Liver (tissue), 9 donors: ENCODE measurements around the gene COL6A2. TPM values are rescaled to one million over a fixed set of nuclear protein-coding genes. Genes with fewer than 3 reads are reported as not detected.

Source experiments
- DNase-seq: peaks from one replicate; pipeline ENCODE4 v3.0.0-alpha.2; 2017; ENCODE audit warnings: low spot score
- H3K27ac ChIP-seq, 2 donors: one replicate each; pipeline ENCODE4 v1.7.0; 2013; ENCODE audit warnings: inconsistent platforms in 2 of 2, low read length in 2 of 2, control low read depth in 1 of 2, low read depth in 1 of 2, mild to moderate bottlenecking in 1 of 2
- H3K27me3 ChIP-seq, 4 donors: one replicate each; pipeline versions ENCODE4 v1.6.1 to v1.7.0; 2013; ENCODE audit warnings: low read length in 3 of 4, inconsistent platforms in 1 of 4, mild to moderate bottlenecking in 1 of 4, moderate library complexity in 1 of 4; ENCODE audit not compliant: control insufficient read depth in 4 of 4, insufficient read depth in 4 of 4
- H3K36me3 ChIP-seq, 4 donors: one replicate each; pipeline versions ENCODE4 v1.6.1 to v1.7.0; 2013; ENCODE audit warnings: low read length in 3 of 4, mild to moderate bottlenecking in 3 of 4, low read depth in 1 of 4, moderate library complexity in 1 of 4; ENCODE audit not compliant: control insufficient read depth in 4 of 4, insufficient read depth in 3 of 4
- H3K4me1 ChIP-seq, 4 donors: one replicate each; pipeline versions ENCODE4 v1.6.1 to v1.7.0; 2013; ENCODE audit warnings: low read length in 3 of 4, mild to moderate bottlenecking in 3 of 4, moderate library complexity in 1 of 4; ENCODE audit not compliant: control insufficient read depth in 4 of 4, insufficient read depth in 4 of 4
- H3K4me3 ChIP-seq, 3 donors: one replicate each; pipeline versions ENCODE4 v1.6.1 to v1.7.0; 2013; ENCODE audit warnings: low read length in 3 of 3, control low read depth in 1 of 3, low read depth in 1 of 3, mild to moderate bottlenecking in 1 of 3
- H3K9ac ChIP-seq, 2 donors: one replicate each; pipeline ENCODE4 v1.7.0; 2013; ENCODE audit warnings: low read length in 2 of 2, mild to moderate bottlenecking in 2 of 2, moderate library complexity in 2 of 2, control low read depth in 1 of 2, low read depth in 1 of 2
- H3K9me3 ChIP-seq, 4 donors: one replicate each; pipeline versions ENCODE4 v1.6.1 to v1.7.0; 2013; ENCODE audit warnings: low read length in 3 of 4; ENCODE audit not compliant: control insufficient read depth in 4 of 4
- EGR1 ChIP-seq, 2 donors: IDR thresholded peaks; 2 replicates each; pipeline ENCODE4 v1.6.1; 2016 to 2018; ENCODE audit warnings: antibody characterized with exemption in 2 of 2, low read depth in 2 of 2
- FOXA1 ChIP-seq: IDR thresholded peaks from 2 replicates; pipeline ENCODE4 v1.6.1; 2016; ENCODE audit warnings: antibody characterized with exemption
- FOXA2 ChIP-seq: IDR thresholded peaks from 2 replicates; pipeline ENCODE4 v1.6.1; 2016; ENCODE audit warnings: antibody characterized with exemption
- GABPA ChIP-seq, 2 donors: IDR thresholded peaks in 1 of 2; conservative IDR thresholded peaks in 1 of 2; 2 replicates each; pipeline ENCODE4 v1.6.1; 2016; ENCODE audit warnings: antibody characterized with exemption in 2 of 2, mild to moderate bottlenecking in 1 of 2, moderate library complexity in 1 of 2
- HNF4A ChIP-seq, 2 donors: conservative IDR thresholded peaks; 2 replicates each; pipeline ENCODE4 v1.6.1; 2016; ENCODE audit warnings: antibody characterized with exemption in 2 of 2, mild to moderate bottlenecking in 2 of 2
- HNF4G ChIP-seq: IDR thresholded peaks from 2 replicates; pipeline ENCODE4 v1.6.1; 2016; ENCODE audit warnings: antibody characterized with exemption
- JUND ChIP-seq, 2 donors: IDR thresholded peaks; 2 replicates each; pipeline ENCODE4 v1.6.1; 2016; ENCODE audit warnings: antibody characterized with exemption in 2 of 2
- NR2F2 ChIP-seq: IDR thresholded peaks from 2 replicates; pipeline ENCODE4 v1.6.1; 2016; ENCODE audit warnings: antibody characterized with exemption
- RAD21 ChIP-seq, 2 donors: IDR thresholded peaks; 2 replicates each; pipeline ENCODE4 v1.6.1; 2016; ENCODE audit warnings: antibody characterized with exemption in 2 of 2, mild to moderate bottlenecking in 2 of 2
- RXRA ChIP-seq, 2 donors: IDR thresholded peaks; 2 replicates each; pipeline ENCODE4 v1.6.1; 2017 to 2018; ENCODE audit warnings: antibody characterized with exemption in 2 of 2, mild to moderate bottlenecking in 1 of 2
- SP1 ChIP-seq: IDR thresholded peaks from 2 replicates; pipeline ENCODE4 v1.6.1; 2018; ENCODE audit warnings: antibody characterized with exemption, mild to moderate bottlenecking
- TAF1 ChIP-seq: conservative IDR thresholded peaks from 2 replicates; pipeline ENCODE4 v1.6.1; 2016; ENCODE audit warnings: antibody characterized with exemption, mild to moderate bottlenecking
- YY1 ChIP-seq: IDR thresholded peaks from 2 replicates; pipeline ENCODE4 v1.6.1; 2016; ENCODE audit warnings: antibody characterized with exemption, mild to moderate bottlenecking
- WGBS: extraction: QIAGEN DNeasy Blood & Tissue Kit; methylation state at CpG from one replicate; pipeline ENCODE4 v1.1.7; 2013; 5-methylcytosine and 5-hydroxymethylcytosine counted together
- polyA plus RNA-seq, 2 donors: library from polyadenylated mRNA; stranded (reverse) in 1 of 2; unstranded in 1 of 2; fragments of 200-250 nt in 1 of 2; fragments of >200 nt in 1 of 2; fragmentation: Nextera tagmentation in 1 of 2; extraction: Ambion mirVana in 1 of 2; gene quantifications; one replicate each; pipeline versions ENCODE4 v1.2.1 to v1.2.3, GENCODE V29; 2013 to 2015
- total RNA-seq, 2 donors: library from RNA; depleted of rRNA; stranded (reverse); fragments of >200 nt; gene quantifications; one replicate each; pipeline ENCODE4 v1.2.3, GENCODE V29; 2014
- TF ChIP-seq, protein P1 (sequence below): IDR thresholded peaks from 2 replicates; pipeline ENCODE4 v1.6.1; 2016; ENCODE audit warnings: antibody characterized with exemption
- TF ChIP-seq, protein P2 (sequence below): IDR thresholded peaks from 2 replicates; pipeline ENCODE4 v1.6.1; 2016; ENCODE audit warnings: antibody characterized with exemption
- TF ChIP-seq, protein P3 (sequence below): IDR thresholded peaks from 2 replicates; pipeline ENCODE4 v1.6.1; 2016; ENCODE audit warnings: antibody characterized with exemption, mild to moderate bottlenecking
- TF ChIP-seq, protein P4 (sequence below): IDR thresholded peaks from 2 replicates; pipeline ENCODE4 v1.6.1; 2016; ENCODE audit warnings: antibody characterized with exemption
- TF ChIP-seq, protein P5 (sequence below): fragments of 150-350 bp; IDR thresholded peaks from 2 replicates; pipeline ENCODE4 v1.5.1; 2017; ENCODE audit warnings: improper control_type of control experiment, low read depth, low read length; ENCODE audit not compliant: missing input control
- donor health status: healthy.
- donor health status: healthy.
- donor health status: healthy.
- donor health status: healthy.
- donor health status: healthy.

The COL6A2 gene
- total and polyA plus RNA-seq, 4 donors = 5.8 to 80.8 (median 41.7) TPM

DNA sequence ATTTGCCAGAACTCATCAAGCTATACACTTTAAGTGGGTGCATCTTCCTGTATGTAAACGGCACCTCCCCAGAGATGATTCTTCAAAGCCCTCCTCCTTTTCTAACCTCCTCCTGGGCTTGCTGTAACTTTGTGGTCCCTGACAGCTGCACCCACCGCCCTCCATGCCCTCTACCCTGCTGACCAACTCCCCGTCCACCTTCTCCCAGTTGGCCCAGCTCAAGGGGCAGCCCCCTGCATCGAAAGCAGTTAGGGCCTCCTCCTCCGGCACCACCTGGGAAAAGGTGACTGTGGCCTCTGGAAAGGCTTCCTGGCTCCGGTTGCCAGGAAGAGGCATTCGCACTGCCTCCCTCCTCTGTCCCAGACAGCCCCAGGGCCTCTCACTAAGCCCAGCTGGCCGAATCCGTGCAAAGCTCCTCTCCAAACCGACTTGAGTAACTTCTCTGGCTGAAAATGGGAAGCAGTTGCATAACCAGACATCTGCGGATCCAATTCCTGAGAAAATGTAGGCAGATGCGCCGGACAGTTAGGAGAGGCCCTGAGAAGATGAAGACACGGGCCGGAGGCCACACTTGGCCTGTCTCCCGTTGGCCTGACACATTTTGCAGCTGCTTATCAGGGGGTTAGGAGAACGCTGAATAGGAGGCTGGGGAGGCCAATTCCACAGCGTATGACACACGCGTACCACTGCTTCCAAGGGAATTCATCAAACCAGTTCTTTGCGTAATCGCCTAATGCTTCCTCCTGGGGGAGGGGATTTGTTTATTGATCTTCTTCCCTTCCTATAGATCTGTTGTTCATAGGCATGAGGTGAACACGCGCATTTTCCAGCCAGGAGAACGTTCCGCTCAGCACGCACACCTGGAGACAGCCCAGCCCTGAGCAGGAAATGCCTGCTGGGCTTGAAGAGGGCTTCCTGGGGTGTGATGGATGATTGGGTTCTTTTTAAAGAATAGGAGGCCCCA, 48.7 kb upstream of the COL6A2 start:
- 53% methylated on average over 27 of the region's 27 CpGs for WGBS
- no peak for DNase-seq
- Histone ChIP-seq H3K4me1 (no peaks in the 10 kb centered on the region), H3K27me3 (no peaks in the 10 kb centered on the region), H3K36me3 (no peaks in the 10 kb centered on the region), H3K9ac (no peak overlapping the region), H3K4me3 (no peak overlapping the region), H3K27ac (peak overlapping the region; percentile 63 to 69), H3K9me3 (no peaks in the 10 kb centered on the region)
- TF ChIP-seq, protein P1, sequence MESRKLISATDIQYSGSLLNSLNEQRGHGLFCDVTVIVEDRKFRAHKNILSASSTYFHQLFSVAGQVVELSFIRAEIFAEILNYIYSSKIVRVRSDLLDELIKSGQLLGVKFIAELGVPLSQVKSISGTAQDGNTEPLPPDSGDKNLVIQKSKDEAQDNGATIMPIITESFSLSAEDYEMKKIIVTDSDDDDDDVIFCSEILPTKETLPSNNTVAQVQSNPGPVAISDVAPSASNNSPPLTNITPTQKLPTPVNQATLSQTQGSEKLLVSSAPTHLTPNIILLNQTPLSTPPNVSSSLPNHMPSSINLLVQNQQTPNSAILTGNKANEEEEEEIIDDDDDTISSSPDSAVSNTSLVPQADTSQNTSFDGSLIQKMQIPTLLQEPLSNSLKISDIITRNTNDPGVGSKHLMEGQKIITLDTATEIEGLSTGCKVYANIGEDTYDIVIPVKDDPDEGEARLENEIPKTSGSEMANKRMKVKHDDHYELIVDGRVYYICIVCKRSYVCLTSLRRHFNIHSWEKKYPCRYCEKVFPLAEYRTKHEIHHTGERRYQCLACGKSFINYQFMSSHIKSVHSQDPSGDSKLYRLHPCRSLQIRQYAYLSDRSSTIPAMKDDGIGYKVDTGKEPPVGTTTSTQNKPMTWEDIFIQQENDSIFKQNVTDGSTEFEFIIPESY = no peak
- TF ChIP-seq HNF4G (no peak), EGR1 (IDR thresholded peaks at IDR 0.05; ENCODE audit: low read depth in 2 of 2) (no peak), TAF1 (no peak), JUND (IDR thresholded peaks at IDR 0.05) (no peak), HNF4A (conservative IDR thresholded peaks at IDR 0.05) (no peak), RAD21 (IDR thresholded peaks at IDR 0.05) (peak in 1 of 2 donors; percentile 40), FOXA2 (no peak), FOXA1 (no peak), GABPA (IDR thresholded peaks at IDR 0.05 in 1 of 2, conservative IDR thresholded peaks at IDR 0.05 in 1 of 2) (no peak), NR2F2 (peak; percentile 73), YY1 (no peak), SP1 (no peak), RXRA (IDR thresholded peaks at IDR 0.05) (peak in 1 of 2 donors; percentile 21)
- TF ChIP-seq, protein P2, sequence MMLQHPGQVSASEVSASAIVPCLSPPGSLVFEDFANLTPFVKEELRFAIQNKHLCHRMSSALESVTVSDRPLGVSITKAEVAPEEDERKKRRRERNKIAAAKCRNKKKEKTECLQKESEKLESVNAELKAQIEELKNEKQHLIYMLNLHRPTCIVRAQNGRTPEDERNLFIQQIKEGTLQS = no peak
- TF ChIP-seq, protein P3, sequence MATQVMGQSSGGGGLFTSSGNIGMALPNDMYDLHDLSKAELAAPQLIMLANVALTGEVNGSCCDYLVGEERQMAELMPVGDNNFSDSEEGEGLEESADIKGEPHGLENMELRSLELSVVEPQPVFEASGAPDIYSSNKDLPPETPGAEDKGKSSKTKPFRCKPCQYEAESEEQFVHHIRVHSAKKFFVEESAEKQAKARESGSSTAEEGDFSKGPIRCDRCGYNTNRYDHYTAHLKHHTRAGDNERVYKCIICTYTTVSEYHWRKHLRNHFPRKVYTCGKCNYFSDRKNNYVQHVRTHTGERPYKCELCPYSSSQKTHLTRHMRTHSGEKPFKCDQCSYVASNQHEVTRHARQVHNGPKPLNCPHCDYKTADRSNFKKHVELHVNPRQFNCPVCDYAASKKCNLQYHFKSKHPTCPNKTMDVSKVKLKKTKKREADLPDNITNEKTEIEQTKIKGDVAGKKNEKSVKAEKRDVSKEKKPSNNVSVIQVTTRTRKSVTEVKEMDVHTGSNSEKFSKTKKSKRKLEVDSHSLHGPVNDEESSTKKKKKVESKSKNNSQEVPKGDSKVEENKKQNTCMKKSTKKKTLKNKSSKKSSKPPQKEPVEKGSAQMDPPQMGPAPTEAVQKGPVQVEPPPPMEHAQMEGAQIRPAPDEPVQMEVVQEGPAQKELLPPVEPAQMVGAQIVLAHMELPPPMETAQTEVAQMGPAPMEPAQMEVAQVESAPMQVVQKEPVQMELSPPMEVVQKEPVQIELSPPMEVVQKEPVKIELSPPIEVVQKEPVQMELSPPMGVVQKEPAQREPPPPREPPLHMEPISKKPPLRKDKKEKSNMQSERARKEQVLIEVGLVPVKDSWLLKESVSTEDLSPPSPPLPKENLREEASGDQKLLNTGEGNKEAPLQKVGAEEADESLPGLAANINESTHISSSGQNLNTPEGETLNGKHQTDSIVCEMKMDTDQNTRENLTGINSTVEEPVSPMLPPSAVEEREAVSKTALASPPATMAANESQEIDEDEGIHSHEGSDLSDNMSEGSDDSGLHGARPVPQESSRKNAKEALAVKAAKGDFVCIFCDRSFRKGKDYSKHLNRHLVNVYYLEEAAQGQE = peak; percentile 62
- TF ChIP-seq, protein P4, sequence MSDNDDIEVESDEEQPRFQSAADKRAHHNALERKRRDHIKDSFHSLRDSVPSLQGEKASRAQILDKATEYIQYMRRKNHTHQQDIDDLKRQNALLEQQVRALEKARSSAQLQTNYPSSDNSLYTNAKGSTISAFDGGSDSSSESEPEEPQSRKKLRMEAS = no peak
- TF ChIP-seq, protein P5, sequence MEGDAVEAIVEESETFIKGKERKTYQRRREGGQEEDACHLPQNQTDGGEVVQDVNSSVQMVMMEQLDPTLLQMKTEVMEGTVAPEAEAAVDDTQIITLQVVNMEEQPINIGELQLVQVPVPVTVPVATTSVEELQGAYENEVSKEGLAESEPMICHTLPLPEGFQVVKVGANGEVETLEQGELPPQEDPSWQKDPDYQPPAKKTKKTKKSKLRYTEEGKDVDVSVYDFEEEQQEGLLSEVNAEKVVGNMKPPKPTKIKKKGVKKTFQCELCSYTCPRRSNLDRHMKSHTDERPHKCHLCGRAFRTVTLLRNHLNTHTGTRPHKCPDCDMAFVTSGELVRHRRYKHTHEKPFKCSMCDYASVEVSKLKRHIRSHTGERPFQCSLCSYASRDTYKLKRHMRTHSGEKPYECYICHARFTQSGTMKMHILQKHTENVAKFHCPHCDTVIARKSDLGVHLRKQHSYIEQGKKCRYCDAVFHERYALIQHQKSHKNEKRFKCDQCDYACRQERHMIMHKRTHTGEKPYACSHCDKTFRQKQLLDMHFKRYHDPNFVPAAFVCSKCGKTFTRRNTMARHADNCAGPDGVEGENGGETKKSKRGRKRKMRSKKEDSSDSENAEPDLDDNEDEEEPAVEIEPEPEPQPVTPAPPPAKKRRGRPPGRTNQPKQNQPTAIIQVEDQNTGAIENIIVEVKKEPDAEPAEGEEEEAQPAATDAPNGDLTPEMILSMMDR = no peak
